Measurements from ENCODE around the gene IGF2BP1. TPM values are rescaled to one million over a fixed set of nuclear protein-coding genes. Genes with fewer than 3 reads are reported as not detected.
"Not testable (repeated sequence)": the region's sequence is repeated elsewhere in the genome, so short reads cannot be mapped to it uniquely, and the experiment has no call there.

Gene IGF2BP1
- total RNA-seq, 1 donor from 2014 or later: 260 TPM

- Mint-ChIP-seq H3K36me3 (ENCODE audit: low read depth, unreplicated experiment) (peaks cover 26% of the 10 kb centered on the region), H3K4me3 (ENCODE audit: unreplicated experiment) (no peak overlapping the region), H3K27me3 (ENCODE audit: low read depth, unreplicated experiment) (no peaks in the 10 kb centered on the region), H3K4me1 (ENCODE audit: low read depth, unreplicated experiment) (peaks cover 3% of the 10 kb centered on the region), H3K9me3 (ENCODE audit: unreplicated experiment) (no peaks in the 10 kb centered on the region), H3K27ac (ENCODE audit: unreplicated experiment) (no peak overlapping the region)
- Histone ChIP-seq H3K4me3 (ENCODE audit: insufficient read depth, low read depth, low read length) (no peak overlapping the region), H3K9me3 (ENCODE audit: insufficient read depth, low read depth, low read length) (no peaks in the 10 kb centered on the region), H3K4me2 (ENCODE audit: low read length) (no peak overlapping the region), H3K27me3 (ENCODE audit: insufficient read depth, low read length) (no peaks in the 10 kb centered on the region), H2AFZ (ENCODE audit: low read depth, low read length) (no peak overlapping the region), H4K20me1 (ENCODE audit: insufficient read depth, low read length) (peaks cover 22% of the 10 kb centered on the region), H3K79me2 (ENCODE audit: insufficient read depth, low read length) (peaks cover 23% of the 10 kb centered on the region), H3K27ac (ENCODE audit: low read depth, low read length) (no peak overlapping the region), H3K9ac (ENCODE audit: low read length) (no peak overlapping the region), H3K36me3 (ENCODE audit: insufficient read depth, low read length) (peaks cover 49% of the 10 kb centered on the region), H3K4me1 (ENCODE audit: insufficient read depth, low read length) (no peaks in the 10 kb centered on the region)
- DNase-seq (ENCODE audit: low read depth) (no peak), FAIRE-seq (no peak)
- no peak for TF ChIP-seq CTCF (IDR thresholded peaks at IDR 0.05; ENCODE audit: insufficient read depth, low read depth, low read length)
Observed at GRCh38 chr17:49038544-49038943, 41.4 kb downstream of the IGF2BP1 start.

- not testable (repeated sequence) for H3K27me3 Mint-ChIP-seq (ENCODE audit: low read depth, unreplicated experiment); H3K27me3 ChIP-seq (ENCODE audit: insufficient read depth, low read length); H3K9me3 ChIP-seq (ENCODE audit: insufficient read depth, low read depth, low read length); FAIRE-seq; H3K27ac Mint-ChIP-seq (ENCODE audit: unreplicated experiment); H3K4me1 Mint-ChIP-seq (ENCODE audit: low read depth, unreplicated experiment); H3K4me1 ChIP-seq (ENCODE audit: insufficient read depth, low read length); H3K4me2 ChIP-seq (ENCODE audit: low read length); H3K27ac ChIP-seq (ENCODE audit: low read depth, low read length); H3K4me3 Mint-ChIP-seq (ENCODE audit: unreplicated experiment); H2AFZ ChIP-seq (ENCODE audit: low read depth, low read length); H3K9me3 Mint-ChIP-seq (ENCODE audit: unreplicated experiment); H3K4me3 ChIP-seq (ENCODE audit: insufficient read depth, low read depth, low read length); DNase-seq (ENCODE audit: low read depth); H3K9ac ChIP-seq (ENCODE audit: low read length)
- Histone ChIP-seq H3K36me3 (ENCODE audit: insufficient read depth, low read length) (peaks cover 55% of the 10 kb centered on the region), H4K20me1 (ENCODE audit: insufficient read depth, low read length) (peaks cover 27% of the 10 kb centered on the region), H3K79me2 (ENCODE audit: insufficient read depth, low read length) (peaks cover 24% of the 10 kb centered on the region)
- peaks cover 25% of the 10 kb centered on the region for H3K36me3 Mint-ChIP-seq (ENCODE audit: low read depth, unreplicated experiment)
Observed at GRCh38 chr17:49039518-49039917, 42.3 kb downstream of the IGF2BP1 start.

GRCh38 chr17:49041527-49041926, 44.3 kb downstream of the IGF2BP1 start:
- no peak overlapping the region for H2AFZ ChIP-seq (ENCODE audit: low read depth, low read length)
- peaks cover 68% of the 10 kb centered on the region for H3K36me3 ChIP-seq (ENCODE audit: insufficient read depth, low read length)
- H3K9me3 Mint-ChIP-seq (ENCODE audit: unreplicated experiment): no peaks in the 10 kb centered on the region
- no peak for FAIRE-seq
- no peak overlapping the region for H3K4me3 Mint-ChIP-seq (ENCODE audit: unreplicated experiment)
- peaks cover 36% of the 10 kb centered on the region for H4K20me1 ChIP-seq (ENCODE audit: insufficient read depth, low read length)
- no peak for DNase-seq (ENCODE audit: low read depth)
- TF ChIP-seq CTCF (IDR thresholded peaks at IDR 0.05; ENCODE audit: insufficient read depth, low read depth, low read length) (no peak), EZH2 (IDR thresholded peaks at IDR 0.05; ENCODE audit: insufficient read depth, low read length) (no peak)
- no peak overlapping the region for H3K27ac Mint-ChIP-seq (ENCODE audit: unreplicated experiment)
- H3K4me2 ChIP-seq (ENCODE audit: low read length): no peak overlapping the region
- no peaks in the 10 kb centered on the region for H3K27me3 ChIP-seq (ENCODE audit: insufficient read depth, low read length)
- peaks cover 30% of the 10 kb centered on the region for H3K36me3 Mint-ChIP-seq (ENCODE audit: low read depth, unreplicated experiment)
- no peak overlapping the region for H3K9ac ChIP-seq (ENCODE audit: low read length)
- H3K27ac ChIP-seq (ENCODE audit: low read depth, low read length): no peak overlapping the region
- H3K4me1 ChIP-seq (ENCODE audit: insufficient read depth, low read length): peaks cover 7% of the 10 kb centered on the region
- peaks cover 15% of the 10 kb centered on the region for H3K79me2 ChIP-seq (ENCODE audit: insufficient read depth, low read length)
- H3K9me3 ChIP-seq (ENCODE audit: insufficient read depth, low read depth, low read length): no peaks in the 10 kb centered on the region
- H3K4me1 Mint-ChIP-seq (ENCODE audit: low read depth, unreplicated experiment): peaks cover 2% of the 10 kb centered on the region
- H3K27me3 Mint-ChIP-seq (ENCODE audit: low read depth, unreplicated experiment): no peaks in the 10 kb centered on the region
- no peak overlapping the region for H3K4me3 ChIP-seq (ENCODE audit: insufficient read depth, low read depth, low read length)

Data from astrocyte (in vitro differentiated cells and primary cell).